Body of pancreas (tissue), 4 donors: ENCODE data around the gene AKAP6. TPM values are rescaled to one million over a fixed set of nuclear protein-coding genes. Genes with fewer than 3 reads are reported as not detected.

ENCODE experiments used
- ATAC-seq: fragments of 150-250 bp; one replicate; pipeline ENCODE4 v1.9.1; 2016
- DNase-seq, 4 donors: peaks; one replicate each; pipeline ENCODE4 v3.0.0-alpha.2; 2019
- H3K27ac ChIP-seq, 4 donors: fragments of 200-600 bp; sonication (generic); 1 replicate in 3 of 4; 2 replicates in 1 of 4; pipeline versions ENCODE4 v1.5.1 to v1.6.1; 2016 to 2019; ENCODE audit warnings: mild to moderate bottlenecking in 1 of 4, mixed read lengths in 1 of 4, moderate library complexity in 1 of 4
- H3K27me3 ChIP-seq, 2 donors: fragments of 200-600 bp; sonication (generic); one replicate each; pipeline ENCODE4 v1.6.0; 2016; ENCODE audit warnings: mild to moderate bottlenecking in 1 of 2
- H3K36me3 ChIP-seq, 2 donors: fragments of 200-600 bp; sonication (generic); replicated peaks in 1 of 2; 2 replicates each; pipeline ENCODE4 v1.5.1; 2016; ENCODE audit warnings: low read depth in 2 of 2; ENCODE audit not compliant: insufficient read depth in 1 of 2
- H3K4me1 ChIP-seq: fragments of 200-600 bp; sonication (generic); one replicate; pipeline ENCODE4 v1.6.0; 2016
- H3K4me3 ChIP-seq, 2 donors: fragments of 200-600 bp; sonication (generic); 1 replicate in 1 of 2; 2 replicates in 1 of 2; pipeline ENCODE4 v1.5.1; 2016 to 2019
- H3K9me3 ChIP-seq, 3 donors: fragments of 200-600 bp; sonication (generic); 1 replicate in 2 of 3; 2 replicates in 1 of 3; pipeline ENCODE4 v1.5.1; 2016
- POLR2A ChIP-seq, 3 donors: fragments of 450-650 bp; IDR thresholded peaks; one replicate each; pipeline ENCODE4 v1.6.1; 2016; ENCODE audit warnings: antibody characterized with exemption in 3 of 3, mild to moderate bottlenecking in 2 of 3
- WGBS, 2 donors: methylation state at CpG; one replicate each; pipeline ENCODE4 v1.1.5; 2017; 5-methylcytosine and 5-hydroxymethylcytosine counted together
- intact Hi-C: fragments of 100-400 bp; cut with DNase I; formaldehyde crosslinking; loops from one replicate; pipeline ENCODE4 v1.15.1; 2023
- total RNA-seq, 2 donors: library from RNA; depleted of rRNA; stranded (reverse); fragments of >200 nt; gene quantifications; one replicate each; pipeline ENCODE4 v1.1.0, GENCODE V29; 2016
- TF ChIP-seq, protein P1 (sequence below), 7 experiments: fragments of 450-650 bp in 4 of 7; fragments of 200-600 bp in 3 of 7; sonication (generic) in 3 of 7; IDR thresholded peaks; one replicate each; pipeline ENCODE4 v1.5.1; 2016 to 2019; ENCODE audit warnings: antibody characterized with exemption in 7 of 7

AKAP6 gene
- total RNA-seq, 2 donors from 2014 or later, result 2.0 to 2.9 TPM

DNA sequence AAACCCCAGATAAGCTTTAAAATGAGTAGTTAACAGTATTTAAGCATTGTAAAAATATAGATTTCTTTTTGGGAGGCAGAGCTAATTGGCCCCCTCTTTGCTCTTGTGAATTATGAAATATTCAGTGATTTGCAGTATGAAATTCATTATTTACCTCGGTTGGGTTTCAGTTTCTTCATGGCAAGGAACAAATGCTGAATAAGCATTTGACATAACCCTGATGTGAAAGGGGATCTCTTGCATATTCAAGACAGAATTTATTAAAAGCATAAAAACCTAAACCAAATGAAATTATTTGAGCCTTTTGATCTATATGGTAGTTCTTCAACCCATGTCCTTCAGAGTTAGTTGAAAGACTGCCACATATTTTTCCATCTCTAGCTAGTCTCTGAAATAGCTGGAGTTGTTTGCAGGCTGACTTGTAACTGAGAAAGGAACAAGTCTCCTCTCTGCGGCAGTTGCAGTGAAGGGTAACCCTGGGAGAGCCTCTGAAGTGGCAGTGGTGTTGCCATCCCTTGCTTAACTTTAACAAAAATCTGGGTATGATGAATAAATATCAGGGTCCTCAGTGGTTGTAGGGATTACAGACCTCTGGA, 690 bp downstream of the AKAP6 start:
- H3K27me3 ChIP-seq, result no peaks in the 10 kb centered on the region

DNA sequence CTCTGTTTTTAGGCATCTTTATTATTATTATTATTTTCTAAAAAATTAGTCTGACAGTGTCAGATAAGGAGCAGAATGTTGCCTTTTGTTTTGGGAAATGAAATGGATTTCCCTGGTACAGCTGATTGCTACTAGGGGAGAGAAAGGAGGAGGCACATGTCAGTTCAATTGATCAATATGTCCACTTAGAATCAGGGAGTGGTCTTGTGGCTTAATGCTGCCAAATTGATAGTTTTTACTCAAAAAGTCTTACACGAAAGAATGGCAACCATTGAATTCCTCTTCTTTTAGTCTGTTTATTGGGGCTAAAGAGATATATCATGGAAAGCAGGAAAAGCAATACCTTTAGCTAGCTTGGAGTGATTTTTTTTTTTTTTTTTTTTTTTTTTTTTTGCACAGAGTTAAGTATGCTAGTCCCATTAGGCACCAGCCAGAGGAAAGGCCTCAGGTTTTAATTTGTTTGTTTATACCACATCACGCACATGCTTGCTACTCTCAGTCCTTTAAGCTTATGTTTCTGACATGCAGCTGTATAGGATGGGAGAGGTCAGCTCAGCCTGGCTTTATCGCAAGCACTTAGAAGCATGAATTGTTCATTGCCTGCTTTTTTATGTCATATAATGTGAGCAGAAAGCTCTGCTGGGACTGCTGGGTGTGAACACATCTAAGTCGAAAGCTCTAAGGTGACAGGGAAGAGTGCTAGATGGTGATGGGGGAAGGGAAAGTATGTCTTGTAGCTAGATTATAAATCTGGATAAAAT, 1.4 kb downstream of the AKAP6 start:
- H3K4me3 ChIP-seq, result no peak overlapping the region
- no peaks in the 10 kb centered on the region for H3K36me3 ChIP-seq
- H3K9me3 ChIP-seq, result no peaks in the 10 kb centered on the region
- intact Hi-C loops, result no loop called here
- H3K27ac ChIP-seq, result no peak overlapping the region
- H3K27me3 ChIP-seq, result no peaks in the 10 kb centered on the region
- WGBS, 2 donors, result 86 to 92% methylated on average over 4 of the region's 4 CpGs
- ATAC-seq (no peak), DNase-seq (no peak)
- peaks cover 7% of the 10 kb centered on the region for H3K4me1 ChIP-seq
- TF ChIP-seq, protein P1, sequence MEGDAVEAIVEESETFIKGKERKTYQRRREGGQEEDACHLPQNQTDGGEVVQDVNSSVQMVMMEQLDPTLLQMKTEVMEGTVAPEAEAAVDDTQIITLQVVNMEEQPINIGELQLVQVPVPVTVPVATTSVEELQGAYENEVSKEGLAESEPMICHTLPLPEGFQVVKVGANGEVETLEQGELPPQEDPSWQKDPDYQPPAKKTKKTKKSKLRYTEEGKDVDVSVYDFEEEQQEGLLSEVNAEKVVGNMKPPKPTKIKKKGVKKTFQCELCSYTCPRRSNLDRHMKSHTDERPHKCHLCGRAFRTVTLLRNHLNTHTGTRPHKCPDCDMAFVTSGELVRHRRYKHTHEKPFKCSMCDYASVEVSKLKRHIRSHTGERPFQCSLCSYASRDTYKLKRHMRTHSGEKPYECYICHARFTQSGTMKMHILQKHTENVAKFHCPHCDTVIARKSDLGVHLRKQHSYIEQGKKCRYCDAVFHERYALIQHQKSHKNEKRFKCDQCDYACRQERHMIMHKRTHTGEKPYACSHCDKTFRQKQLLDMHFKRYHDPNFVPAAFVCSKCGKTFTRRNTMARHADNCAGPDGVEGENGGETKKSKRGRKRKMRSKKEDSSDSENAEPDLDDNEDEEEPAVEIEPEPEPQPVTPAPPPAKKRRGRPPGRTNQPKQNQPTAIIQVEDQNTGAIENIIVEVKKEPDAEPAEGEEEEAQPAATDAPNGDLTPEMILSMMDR (IDR thresholded peaks at IDR 0.05), result no peak
- TF ChIP-seq POLR2A (IDR thresholded peaks at IDR 0.05), result no peak

More for the DNA sequence above, 690 bp downstream of the AKAP6 start:
- Histone ChIP-seq H3K36me3 (no peaks in the 10 kb centered on the region), H3K9me3 (no peaks in the 10 kb centered on the region), H3K27ac (no peak overlapping the region), H3K4me3 (no peak overlapping the region), H3K4me1 (peaks cover 7% of the 10 kb centered on the region)
- WGBS, 2 donors, result 85% methylated on average over 2 of the region's 2 CpGs
- ATAC-seq, result no peak
- intact Hi-C loops, result no loop called here
- TF ChIP-seq, protein P1 (IDR thresholded peaks at IDR 0.05), result no peak
- no peak for TF ChIP-seq POLR2A (IDR thresholded peaks at IDR 0.05)
- no peak for DNase-seq

DNA sequence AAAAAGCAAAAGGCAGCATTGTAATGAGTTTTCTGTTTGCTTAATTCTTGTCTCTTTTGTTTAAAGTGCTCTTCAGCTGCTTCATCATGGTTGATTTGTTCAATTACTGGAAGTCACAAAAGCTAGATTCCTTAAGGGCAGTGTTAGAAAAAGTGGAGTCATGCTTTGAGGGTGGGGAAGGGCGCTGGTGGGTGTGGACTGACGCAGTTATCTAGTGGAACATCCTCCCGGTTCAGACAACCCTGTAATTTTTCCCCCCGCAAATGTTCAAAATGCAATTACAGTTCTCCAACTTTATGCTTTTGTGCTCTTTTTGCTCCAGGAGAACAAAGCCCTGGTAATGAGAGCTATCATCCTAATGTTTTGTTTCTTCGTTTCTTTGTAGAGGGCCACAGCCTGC, 2.1 kb downstream of the AKAP6 start:
- no peaks in the 10 kb centered on the region for H3K9me3 ChIP-seq
- no peak overlapping the region for H3K4me3 ChIP-seq
- TF ChIP-seq, protein P1 (IDR thresholded peaks at IDR 0.05), result no peak
- no peak for TF ChIP-seq POLR2A (IDR thresholded peaks at IDR 0.05)
- intact Hi-C loops, result no loop called here
- H3K27ac ChIP-seq, result no peak overlapping the region
- DNase-seq, result no peak
- peaks cover 7% of the 10 kb centered on the region for H3K4me1 ChIP-seq
- no peaks in the 10 kb centered on the region for H3K36me3 ChIP-seq
- no peaks in the 10 kb centered on the region for H3K27me3 ChIP-seq
- ATAC-seq, result no peak
- WGBS, 2 donors, result 88 to 91% methylated on average over 5 of the region's 5 CpGs

DNA sequence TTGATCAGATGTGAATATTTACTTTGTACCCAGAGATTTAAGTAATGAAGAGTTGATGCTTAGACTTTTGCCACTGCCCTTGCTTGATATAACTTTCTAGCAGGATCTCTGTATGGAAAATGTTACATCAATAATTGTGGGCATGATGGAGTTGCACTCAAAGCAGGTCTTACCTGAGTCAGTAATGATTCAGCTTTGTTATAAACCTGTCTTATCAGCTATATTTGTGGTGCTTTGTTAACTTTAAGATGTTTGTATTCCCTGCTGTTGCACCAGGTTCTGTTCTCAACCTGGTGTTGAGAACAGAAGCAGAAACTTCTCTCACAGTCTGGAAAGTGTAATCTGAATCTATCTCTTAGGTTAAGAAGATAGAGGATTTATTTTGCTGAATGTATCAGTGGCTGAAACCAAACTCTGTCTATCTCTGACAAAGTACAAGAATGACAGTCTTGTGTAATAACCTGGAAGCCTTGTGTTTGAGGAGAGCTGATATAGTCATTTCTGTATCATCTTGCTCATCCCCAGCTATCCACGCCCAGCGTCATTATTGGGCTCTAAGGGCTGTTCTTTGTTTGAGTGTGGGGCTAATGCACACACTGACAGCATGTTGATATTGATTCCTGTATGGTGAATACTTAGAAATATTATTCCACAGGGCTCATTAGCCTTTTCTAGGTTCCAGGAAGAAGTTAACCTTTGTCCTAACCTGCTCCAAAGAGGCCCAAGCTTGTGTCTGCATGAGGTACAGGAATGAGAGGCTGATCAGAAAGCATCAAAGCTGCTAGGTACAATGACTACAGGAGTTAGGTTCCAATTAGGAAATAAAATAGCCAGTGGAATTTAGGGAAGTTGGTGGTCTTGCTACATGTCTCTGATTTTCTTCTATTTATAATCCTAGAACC, 3.6 kb downstream of the AKAP6 start:
- TF ChIP-seq POLR2A (IDR thresholded peaks at IDR 0.05), result no peak
- TF ChIP-seq, protein P1 (IDR thresholded peaks at IDR 0.05), result no peak
- Histone ChIP-seq H3K27ac (no peak overlapping the region), H3K4me1 (peaks cover 7% of the 10 kb centered on the region)

More for the DNA sequence above, 3.6 kb downstream of the AKAP6 start:
- DNase-seq (no peak), ATAC-seq (no peak)
- no peaks in the 10 kb centered on the region for H3K36me3 ChIP-seq
- intact Hi-C loops, result no loop called here
- 45 to 53% methylated on average over 2 of the region's 2 CpGs for WGBS, 2 donors
- H3K4me3 ChIP-seq, result no peak overlapping the region
- H3K27me3 ChIP-seq, result no peaks in the 10 kb centered on the region
- no peaks in the 10 kb centered on the region for H3K9me3 ChIP-seq
